Smooth muscle cell (in vitro differentiated cells): Measurements from ENCODE around the gene COG3. TPM values are rescaled to one million over a fixed set of nuclear protein-coding genes. Genes with fewer than 3 reads are reported as not detected.

ENCODE experiments used
- DNase-seq: peaks from one replicate; lab custom pipeline; 2025; ENCODE audit not compliant: unreplicated experiment; lab: John Stamatoyannopoulos, UW
- H2AFZ ChIP-seq: fragments of 200-600 bp; sonication (generic); 2 replicates; pipeline ENCODE4 v1.6.0; 2016; ENCODE audit warnings: antibody characterized with exemption, low read depth, mild to moderate bottlenecking
- H3F3A ChIP-seq: fragments of 200-600 bp; sonication (generic); 2 replicates; pipeline ENCODE4 v1.6.0; 2017; ENCODE audit warnings: antibody characterized with exemption, low read depth
- H3K27ac ChIP-seq: fragments of 200-600 bp; sonication (generic); 2 replicates; pipeline ENCODE4 v1.5.1; 2016; ENCODE audit warnings: low read depth, mild to moderate bottlenecking
- H3K27me3 ChIP-seq: fragments of 200-600 bp; sonication (generic); 2 replicates; pipeline ENCODE4 v1.6.1; 2016; ENCODE audit warnings: low read depth, mild to moderate bottlenecking
- H3K36me3 ChIP-seq: fragments of 200-600 bp; sonication (generic); 2 replicates; pipeline ENCODE4 v1.5.1; 2016; ENCODE audit warnings: low read depth
- H3K4me1 ChIP-seq: fragments of 200-600 bp; sonication (generic); 2 replicates; pipeline ENCODE4 v1.5.1; 2016; ENCODE audit warnings: low read depth
- H3K4me2 ChIP-seq: fragments of 200-600 bp; sonication (generic); 2 replicates; pipeline ENCODE4 v1.6.0; 2016; ENCODE audit warnings: mild to moderate bottlenecking
- H3K4me3 ChIP-seq: fragments of 200-600 bp; sonication (generic); 2 replicates; pipeline ENCODE4 v1.5.1; 2016; ENCODE audit warnings: mild to moderate bottlenecking
- H3K79me2 ChIP-seq: fragments of 200-600 bp; sonication (generic); 2 replicates; pipeline ENCODE4 v1.6.0; 2016; ENCODE audit warnings: low read depth, mild to moderate bottlenecking
- H3K9ac ChIP-seq: fragments of 200-600 bp; sonication (generic); 2 replicates; pipeline ENCODE4 v1.6.0; 2016; ENCODE audit warnings: low read depth
- H3K9me3 ChIP-seq: fragments of 200-600 bp; sonication (generic); replicated peaks from 2 replicates; pipeline ENCODE4 v1.5.1; 2016; ENCODE audit warnings: low read depth
- H4K20me1 ChIP-seq: fragments of 200-600 bp; sonication (generic); 2 replicates; pipeline ENCODE4 v1.6.0; 2016; ENCODE audit warnings: low read depth
- CTCF ChIP-seq: fragments of 200-600 bp; sonication (generic); IDR thresholded peaks from 2 replicates; pipeline ENCODE4 v1.5.1; 2017; ENCODE audit warnings: borderline replicate concordance, mild to moderate bottlenecking, antibody characterized with exemption; ENCODE audit not compliant: insufficient read depth, poor library complexity, severe bottlenecking
- WGBS: methylation state at CpG from one replicate; pipeline ENCODE4 v1.1.7; 2016; ENCODE audit warnings: low lambda C conversion rate; 5-methylcytosine and 5-hydroxymethylcytosine counted together
- polyA plus RNA-seq: library from polyadenylated mRNA; unstranded; fragments of >200 nt; fragmentation: Nextera tagmentation; extraction: Ambion mirVana; gene quantifications from 2 replicates; pipeline ENCODE4 v1.2.1, GENCODE V29; 2016
- total RNA-seq: library from RNA; depleted of rRNA; stranded (reverse); fragments of >200 nt; gene quantifications from 2 replicates; pipeline ENCODE4 v1.2.3, GENCODE V29; 2014

Gene COG3
- total and polyA plus RNA-seq, 2 experiments from 2014 or later, result 23.0 to 38.2 TPM

GRCh38 chr13:45534604-45535003 lies 69.9 kb downstream of the COG3 start:
- Histone ChIP-seq H3K27ac (no peak overlapping the region), H3K4me2 (no peak overlapping the region), H4K20me1 (peaks cover 35% of the 10 kb centered on the region), H3K9ac (no peak overlapping the region), H3K4me3 (no peak overlapping the region), H3K36me3 (peaks cover 23% of the 10 kb centered on the region), H3K79me2 (no peaks in the 10 kb centered on the region), H3F3A (peaks cover 10% of the 10 kb centered on the region), H3K9me3 (no peaks in the 10 kb centered on the region), H3K4me1 (no peaks in the 10 kb centered on the region), H3K27me3 (no peaks in the 10 kb centered on the region), H2AFZ (no peak overlapping the region)
- 91% methylated on average over 9 of the region's 9 CpGs for WGBS
- TF ChIP-seq CTCF, result no peak
- DNase-seq, result no peak

- Histone ChIP-seq H3K4me3 (no peak overlapping the region), H4K20me1 (peaks cover 22% of the 10 kb centered on the region), H3K36me3 (peaks cover 20% of the 10 kb centered on the region), H3K9me3 (no peaks in the 10 kb centered on the region), H3K4me1 (no peaks in the 10 kb centered on the region), H3F3A (peaks cover 10% of the 10 kb centered on the region), H3K9ac (no peak overlapping the region), H2AFZ (no peak overlapping the region), H3K4me2 (no peak overlapping the region), H3K27ac (no peak overlapping the region), H3K79me2 (no peaks in the 10 kb centered on the region), H3K27me3 (no peaks in the 10 kb centered on the region)
- no peak for TF ChIP-seq CTCF
- DNase-seq, result no peak
- 100% methylated on average over 2 of the region's 2 CpGs for WGBS
Measured at GRCh38 chr13:45536224-45536623, 71.5 kb downstream of the COG3 start.

- Histone ChIP-seq H3K27me3 (no peaks in the 10 kb centered on the region), H3K9ac (no peak overlapping the region), H3K4me2 (no peak overlapping the region), H2AFZ (no peak overlapping the region), H3K9me3 (no peaks in the 10 kb centered on the region), H3K4me1 (no peaks in the 10 kb centered on the region), H3K36me3 (peaks cover 16% of the 10 kb centered on the region), H3K4me3 (no peak overlapping the region), H3K79me2 (no peaks in the 10 kb centered on the region), H4K20me1 (peaks cover 15% of the 10 kb centered on the region), H3F3A (peaks cover 10% of the 10 kb centered on the region), H3K27ac (no peak overlapping the region)
- no peak for TF ChIP-seq CTCF
- WGBS, result 85% methylated on average over 1 of the region's 1 CpG
- no peak for DNase-seq
Measured at GRCh38 chr13:45537516-45537915, 72.8 kb downstream of the COG3 start.

GRCh38 chr13:45538382-45538781 lies 73.6 kb downstream of the COG3 start:
- TF ChIP-seq CTCF, result no peak
- Histone ChIP-seq H2AFZ (no peak overlapping the region), H3K9ac (no peak overlapping the region), H3F3A (peaks cover 10% of the 10 kb centered on the region), H3K4me2 (no peak overlapping the region), H3K27me3 (no peaks in the 10 kb centered on the region), H4K20me1 (peaks cover 15% of the 10 kb centered on the region), H3K9me3 (no peaks in the 10 kb centered on the region), H3K4me3 (no peak overlapping the region), H3K27ac (no peak overlapping the region), H3K4me1 (no peaks in the 10 kb centered on the region), H3K36me3 (peaks cover 16% of the 10 kb centered on the region), H3K79me2 (no peaks in the 10 kb centered on the region)
- WGBS, result 96% methylated on average over 2 of the region's 2 CpGs
- DNase-seq, result no peak
